GM20431 (cell line): ENCODE measurements around the gene HRH1.
"Not testable (repeated sequence)": the region's sequence is repeated elsewhere in the genome, so short reads cannot be mapped to it uniquely, and the experiment has no call there.

Source experiments
- in situ Hi-C: fragments of 300-500 bp; cut with MseI, MboI; formaldehyde crosslinking; loops from one replicate; pipeline ENCODE4 v1.15.0; 2020; ENCODE audit warnings: low sequenced_read_pairs; ENCODE audit not compliant: unreplicated experiment

The HRH1 gene

DNA sequence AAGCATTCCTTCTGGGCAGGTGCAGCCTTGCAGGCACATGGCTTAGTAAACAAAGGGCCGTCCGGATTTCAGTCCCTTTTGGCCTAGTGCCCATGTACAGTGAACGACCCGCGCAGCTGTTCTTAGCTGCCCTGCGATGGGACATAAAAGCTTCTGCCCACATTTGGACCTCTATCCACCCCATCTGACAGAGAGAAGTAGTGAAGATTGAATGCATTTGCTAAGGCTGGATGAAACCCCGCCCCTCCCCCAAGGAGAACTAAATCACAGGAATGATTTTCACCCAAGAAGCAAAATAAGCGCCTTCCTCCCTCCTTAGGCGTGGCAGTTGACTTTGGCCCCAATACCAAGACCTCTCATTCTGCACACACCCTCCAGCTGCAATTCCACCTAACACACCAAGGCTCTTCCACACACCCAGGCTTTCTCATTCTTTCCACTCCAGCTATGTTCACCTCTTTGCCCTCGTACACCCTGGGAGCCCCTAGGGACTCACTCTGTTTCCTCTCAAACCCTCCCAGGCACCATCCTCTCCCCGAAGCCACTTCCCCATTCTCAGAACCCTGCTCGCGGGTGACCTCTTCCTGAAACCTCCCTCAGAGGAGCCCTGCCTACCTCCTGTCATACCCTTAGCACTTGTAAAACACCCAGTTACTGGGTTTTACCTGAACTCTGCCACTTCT, 14.1 kb upstream of the HRH1 start:
- in situ Hi-C loops: no loop called here

DNA sequence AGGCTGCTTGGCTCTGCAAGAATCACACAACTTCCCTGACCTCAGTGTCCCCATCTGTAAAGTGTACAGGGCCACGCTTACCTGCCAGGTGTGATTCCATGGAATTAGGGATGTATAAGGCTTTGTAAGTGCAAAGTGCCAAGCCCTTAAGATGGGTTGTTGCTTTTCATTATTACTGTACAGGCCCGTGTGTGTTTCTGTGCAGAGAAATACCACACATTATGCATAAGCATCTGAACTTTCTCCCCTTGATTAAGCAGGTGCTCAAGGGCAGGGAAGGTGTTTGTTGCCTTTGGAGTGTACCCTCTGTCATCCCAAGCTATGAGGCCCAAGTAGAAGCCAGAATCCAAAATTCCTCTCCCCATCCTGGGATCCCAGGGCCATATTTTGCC, 13.6 kb upstream of the HRH1 start:
- in situ Hi-C loops: no loop called here

DNA sequence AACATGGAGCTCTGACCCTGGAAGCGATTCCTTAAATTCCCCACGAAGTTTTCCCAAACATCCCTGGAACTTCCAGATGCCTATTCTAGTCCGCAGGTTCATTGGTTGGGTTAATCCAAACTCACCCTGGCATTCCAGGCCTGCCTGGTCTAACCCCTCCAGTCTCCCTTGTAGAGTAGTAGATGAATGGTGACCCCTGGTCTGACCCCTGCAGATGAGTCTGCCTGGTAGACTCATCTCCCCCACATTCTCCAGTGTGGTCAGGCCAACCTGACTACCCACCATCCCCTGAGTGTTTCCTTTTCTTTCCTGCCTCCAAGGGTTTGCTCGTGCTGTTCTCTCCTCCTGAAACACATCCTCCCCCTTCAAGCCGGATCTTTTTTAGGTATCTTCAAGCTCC, 10.8 kb upstream of the HRH1 start:
- in situ Hi-C loops: no loop called here

DNA sequence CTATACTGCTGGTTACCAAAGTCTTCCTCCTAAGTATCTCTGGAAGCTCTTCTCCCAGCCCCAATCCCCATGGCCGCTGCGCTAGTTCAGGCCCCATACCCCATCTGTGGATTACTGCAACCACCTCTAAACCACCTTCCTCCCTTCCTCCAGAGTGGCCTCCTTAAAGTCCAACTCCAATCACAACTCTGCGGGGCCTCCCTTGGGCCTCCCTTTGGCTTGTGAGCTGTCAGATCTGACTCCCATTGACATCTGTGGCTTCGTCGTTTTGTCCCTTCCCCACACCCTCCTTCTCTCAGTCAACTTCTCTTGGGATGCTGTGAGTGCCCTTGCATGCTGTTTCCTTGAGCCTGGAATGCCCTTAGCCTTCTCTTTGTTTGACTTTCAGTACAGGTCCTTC, 9.3 kb upstream of the HRH1 start:
- in situ Hi-C loops: no loop called here

DNA sequence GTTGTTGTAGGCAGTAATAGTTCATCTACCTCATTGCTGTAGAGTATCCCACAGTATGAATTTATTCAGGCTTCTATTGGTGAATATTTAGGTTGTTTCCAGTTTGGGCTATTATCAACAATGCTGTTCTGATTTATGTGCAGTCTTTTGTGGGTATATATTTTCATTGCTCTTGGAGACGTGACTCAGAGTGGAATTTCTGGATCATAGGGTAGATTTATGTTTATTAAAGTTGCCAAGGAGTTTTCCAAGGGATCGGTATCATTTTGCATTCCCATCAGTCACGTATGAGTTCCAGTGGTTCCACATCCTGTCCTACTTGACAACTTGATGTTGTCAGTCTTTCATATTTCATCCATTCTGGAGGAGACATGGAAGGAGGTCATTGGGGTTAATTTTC, 8.4 kb upstream of the HRH1 start:
- in situ Hi-C loops: no loop called here

DNA sequence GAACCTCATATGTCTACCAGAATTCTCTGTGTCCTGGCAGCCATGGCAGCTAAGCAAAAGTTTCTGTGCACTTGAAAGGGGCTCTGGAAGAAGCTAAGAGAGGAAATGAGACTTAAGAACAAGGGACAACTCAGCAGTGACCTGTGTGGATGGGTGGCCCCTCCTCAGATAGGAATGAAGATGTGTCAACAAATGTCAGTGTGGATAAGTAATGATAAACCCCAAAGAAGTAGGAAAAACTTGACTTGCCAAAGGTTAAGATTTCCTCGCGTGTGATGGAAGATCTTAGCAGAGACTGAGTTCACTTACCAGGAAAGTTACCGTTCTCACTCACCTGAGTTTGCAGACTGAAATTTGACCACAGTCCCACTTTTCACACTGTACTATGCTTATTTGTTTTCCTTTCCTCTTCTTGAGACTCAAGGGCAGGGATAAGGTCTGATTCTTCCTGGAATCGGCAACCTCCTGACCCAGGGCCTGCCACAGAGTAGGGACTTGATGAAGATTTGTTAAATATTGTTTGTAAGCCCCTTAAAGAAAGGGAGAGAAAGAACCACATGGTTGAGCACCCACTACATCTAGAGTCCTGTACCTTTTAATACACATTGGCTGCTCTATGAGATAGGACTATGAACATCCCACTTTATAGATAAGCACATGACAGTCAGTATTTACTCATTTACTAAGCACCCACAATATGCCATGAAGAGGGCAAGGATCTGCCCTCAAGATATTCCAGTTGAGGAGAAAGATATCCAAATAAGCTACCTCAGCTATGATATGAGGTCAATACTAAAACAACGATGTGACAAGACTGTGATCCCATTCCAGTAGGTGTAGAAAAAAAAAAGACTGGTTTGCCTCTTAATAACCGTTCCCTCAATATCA, 7.3 kb upstream of the HRH1 start:
- in situ Hi-C loops: no loop called here

DNA sequence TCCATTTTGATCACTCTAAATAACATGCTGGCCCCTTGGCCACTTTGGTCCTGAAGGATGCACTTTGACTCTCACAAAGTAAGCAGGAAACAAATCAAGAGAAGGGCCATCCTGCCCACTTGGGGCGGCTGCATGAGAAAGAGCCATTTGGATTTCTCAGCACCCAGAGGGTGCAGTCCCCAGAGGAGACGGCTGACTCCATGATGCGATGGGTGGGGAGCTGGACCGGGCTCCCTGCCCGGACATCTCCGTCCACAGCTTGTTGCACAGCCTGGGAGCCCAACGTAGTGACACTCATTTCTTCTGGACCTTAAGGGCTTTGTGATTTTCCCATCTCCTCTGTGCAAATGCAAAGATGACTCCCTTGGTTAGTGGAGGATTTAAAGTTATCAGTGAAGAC, 4.0 kb upstream of the HRH1 start:
- in situ Hi-C loops: no loop called here

DNA sequence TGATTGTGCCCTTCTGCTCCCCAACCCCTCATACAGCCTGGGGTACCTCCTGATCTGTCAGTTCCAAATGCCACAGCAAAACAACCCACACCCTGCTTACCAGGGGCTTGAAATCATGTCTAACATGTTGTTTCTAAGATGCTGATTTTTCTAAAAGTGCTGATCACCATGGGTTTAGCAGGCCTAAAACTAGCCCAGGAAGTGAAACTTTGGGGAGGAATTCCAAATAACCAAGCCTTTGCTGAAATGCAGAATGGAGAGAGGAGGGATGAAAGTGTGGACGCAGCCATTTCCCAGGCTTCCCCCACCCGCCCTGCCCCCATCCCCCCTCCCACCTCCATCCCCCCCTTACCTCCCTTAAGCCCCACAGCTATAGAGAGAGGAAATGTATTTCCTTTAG, 2.0 kb upstream of the HRH1 start:
- in situ Hi-C loops: no loop called here

DNA sequence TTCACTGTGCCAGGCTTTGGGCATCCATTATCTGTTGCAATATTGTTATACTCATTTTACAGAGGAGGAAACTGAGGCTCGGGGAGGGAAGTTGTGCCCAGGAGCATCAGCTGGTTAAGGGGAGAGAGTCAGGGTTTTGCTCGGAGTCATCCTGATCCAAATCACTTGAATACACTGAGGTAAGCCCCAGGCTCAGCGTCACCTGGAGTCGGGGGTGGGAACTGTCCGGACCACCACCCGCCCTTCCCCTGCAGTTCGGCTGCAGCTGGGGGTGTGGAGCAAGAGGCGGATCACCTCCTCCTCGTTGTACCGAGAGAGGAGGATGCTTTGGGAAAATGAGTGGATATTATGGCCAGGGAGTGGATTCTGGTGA, 646 bp downstream of the HRH1 start:
- in situ Hi-C loops: no loop called here

DNA sequence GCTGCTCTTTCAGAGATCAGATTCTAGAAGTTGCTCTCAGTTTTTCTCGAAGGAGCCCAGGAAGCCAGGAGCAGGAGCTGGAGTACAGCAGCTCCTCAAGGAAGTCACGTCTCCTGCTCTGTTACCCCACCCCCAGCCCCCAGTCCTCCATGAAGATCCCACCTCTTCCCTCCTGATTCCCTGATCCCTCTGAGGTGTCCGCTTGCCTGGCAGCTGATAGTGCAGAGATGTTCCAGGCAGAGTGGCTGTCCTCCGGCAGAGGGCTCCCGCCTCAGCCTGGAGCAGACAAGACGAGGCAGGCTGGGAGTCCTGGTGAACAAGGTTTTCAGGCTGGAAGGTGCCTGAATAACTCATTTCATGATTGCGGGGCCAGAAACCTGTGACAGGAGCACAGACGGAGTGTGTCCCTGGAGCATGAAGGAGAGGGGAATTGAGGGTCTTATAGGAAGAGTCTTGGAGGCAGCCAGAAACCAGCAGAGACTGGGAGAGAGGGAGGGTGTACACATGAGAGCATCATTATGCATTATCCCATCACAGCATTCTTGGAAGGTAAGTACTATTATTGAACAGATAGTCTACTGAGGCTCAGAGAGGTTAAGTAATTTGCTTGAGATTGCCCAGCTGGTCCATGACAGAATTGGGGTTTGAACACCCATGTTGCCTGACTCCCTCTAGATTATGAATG, 1.2 kb downstream of the HRH1 start:
- in situ Hi-C loops: no loop called here

DNA sequence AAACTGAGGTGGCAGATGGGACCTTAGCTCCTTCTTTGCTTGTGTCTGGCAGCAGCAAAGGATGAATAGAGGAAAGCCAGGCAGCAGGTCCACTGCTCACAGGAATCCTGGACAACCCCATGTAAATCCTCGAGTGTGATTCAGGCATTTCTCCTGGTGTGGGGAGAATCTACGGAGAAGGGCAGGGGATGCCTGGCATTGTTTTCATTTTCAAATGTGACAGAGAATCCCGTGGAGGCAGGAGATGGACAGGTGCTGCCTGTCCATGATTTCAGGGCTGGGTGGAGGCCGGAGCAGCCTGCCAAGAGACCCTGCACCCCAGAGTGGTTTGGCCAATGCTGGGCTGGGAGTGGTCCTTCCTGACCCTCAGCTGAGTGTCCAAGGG, 1.7 kb downstream of the HRH1 start:
- in situ Hi-C loops: no loop called here

DNA sequence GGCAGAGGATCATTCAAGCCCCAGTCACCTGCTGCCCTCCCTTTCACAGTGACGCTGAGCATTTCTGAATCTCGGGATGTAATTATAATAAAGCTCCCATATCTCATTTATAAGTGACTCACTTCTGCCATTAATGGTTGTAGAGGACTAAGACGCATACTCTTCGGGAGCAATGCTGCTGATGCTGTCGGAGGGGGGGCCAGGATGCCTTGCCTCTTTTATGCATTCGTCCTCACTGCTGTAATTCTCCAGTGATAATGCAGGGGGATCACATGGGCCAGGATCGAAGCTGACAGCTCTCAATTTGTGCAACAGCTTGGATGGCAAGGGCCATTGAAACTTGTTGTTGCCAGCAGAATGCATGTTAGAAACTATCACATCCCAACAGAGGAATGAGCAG, 3.1 kb downstream of the HRH1 start:
- in situ Hi-C loops: no loop called here

DNA sequence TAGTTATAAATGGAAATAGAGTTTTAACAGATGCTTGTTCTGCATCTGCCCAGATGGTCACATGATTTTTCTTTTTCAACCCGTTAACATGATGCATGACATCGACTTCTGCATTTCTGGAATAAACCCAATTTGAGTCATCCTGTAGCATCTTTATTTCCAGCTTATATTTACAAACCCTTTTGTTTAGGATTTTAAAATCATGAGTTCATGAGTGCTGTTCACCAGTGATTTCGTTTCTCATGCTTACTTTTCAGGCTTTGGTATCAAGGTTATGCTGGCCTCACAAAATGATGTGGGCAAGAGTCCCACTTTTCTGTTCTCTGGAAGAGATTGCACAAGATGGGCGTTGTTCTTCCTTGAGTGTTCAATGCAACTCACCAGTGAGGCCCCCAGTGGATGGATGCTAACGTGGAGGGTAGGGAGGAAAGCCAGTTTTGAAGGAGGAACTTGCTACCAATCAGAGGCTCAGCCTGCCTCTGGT, 5.2 kb downstream of the HRH1 start:
- in situ Hi-C loops: no loop called here

DNA sequence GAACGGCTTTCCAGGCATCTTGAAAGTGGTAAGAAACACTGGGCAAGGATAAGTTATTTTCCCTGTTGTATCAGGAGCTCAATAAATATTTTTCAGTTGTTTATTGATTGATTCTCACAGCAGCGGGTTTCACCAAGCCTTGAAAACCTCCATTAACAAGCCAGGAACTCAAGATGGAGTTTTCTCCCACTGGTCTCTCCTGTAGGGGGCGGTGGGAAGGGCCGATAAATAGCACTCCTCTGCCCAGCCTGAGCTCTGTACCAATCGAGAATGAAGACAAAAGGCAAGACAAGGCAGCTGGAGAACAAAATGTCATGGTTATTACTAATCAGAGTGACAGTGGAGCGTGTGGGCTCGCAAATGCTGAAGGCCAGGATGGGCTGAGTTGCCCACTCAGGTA, 7.4 kb downstream of the HRH1 start:
- in situ Hi-C loops: no loop called here

DNA sequence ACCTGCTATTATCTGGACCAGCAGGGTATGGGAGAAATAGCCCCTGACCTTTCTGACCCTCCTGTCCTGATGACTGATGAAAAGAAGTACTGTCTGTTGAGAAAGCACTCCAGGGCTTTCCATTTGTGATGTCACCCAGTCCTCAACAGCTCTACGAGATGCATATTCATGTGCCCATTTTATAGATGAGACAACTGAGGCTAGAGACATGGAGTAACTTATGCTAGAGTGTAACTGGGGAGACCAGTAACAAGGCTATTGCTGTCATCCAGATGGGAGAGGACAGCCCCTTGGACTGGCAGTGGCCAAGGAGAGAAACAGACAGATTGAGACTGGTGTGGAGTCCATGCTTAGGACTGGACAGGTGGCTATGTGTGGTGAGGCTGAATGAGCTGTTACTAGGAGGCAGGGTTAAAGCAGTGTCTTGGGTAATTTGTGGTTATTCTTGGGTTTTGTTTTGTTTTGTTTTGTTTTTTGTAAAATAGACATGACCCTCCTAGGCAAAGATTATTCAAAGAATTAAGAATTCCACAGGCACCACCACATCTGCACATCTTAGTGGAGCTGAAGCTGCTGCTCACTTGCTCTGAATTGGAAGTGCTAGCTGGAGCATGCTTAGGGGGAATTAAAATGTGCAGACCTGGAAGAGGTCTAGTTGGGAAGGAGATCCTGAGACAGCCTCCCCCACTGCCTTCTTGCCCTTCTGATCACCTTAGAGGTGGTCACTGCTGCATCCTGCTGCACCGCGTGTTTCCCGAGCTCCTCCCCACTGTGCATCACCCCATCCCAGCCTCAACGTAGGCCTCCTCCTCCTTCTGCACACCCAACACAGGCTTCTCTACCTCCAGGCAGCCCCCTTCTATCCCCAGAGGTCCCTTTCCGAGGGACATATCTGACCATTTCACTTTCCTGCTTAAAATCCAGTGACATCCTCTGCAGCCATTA, 8.4 kb downstream of the HRH1 start:
- in situ Hi-C loops: no loop called here

DNA sequence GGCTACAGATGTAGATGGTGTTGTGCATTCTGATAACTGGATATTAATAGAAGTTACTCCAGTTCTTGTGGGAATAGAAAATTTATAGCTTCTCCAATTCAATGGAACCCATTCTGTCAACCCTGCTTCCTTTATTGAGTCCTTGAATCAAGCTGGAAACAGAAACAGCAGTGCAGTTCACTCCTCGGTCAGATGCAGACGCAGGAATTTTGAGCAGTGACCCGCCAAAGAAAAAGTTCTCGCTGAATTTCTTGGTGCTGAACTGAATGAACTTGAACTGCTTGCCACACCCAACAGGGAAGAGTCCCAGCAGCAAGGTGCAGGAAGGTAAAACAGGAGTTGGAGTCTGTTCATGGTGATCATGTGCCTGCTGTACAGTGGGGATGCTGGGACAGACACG, 10.3 kb downstream of the HRH1 start:
- in situ Hi-C loops: no loop called here

DNA sequence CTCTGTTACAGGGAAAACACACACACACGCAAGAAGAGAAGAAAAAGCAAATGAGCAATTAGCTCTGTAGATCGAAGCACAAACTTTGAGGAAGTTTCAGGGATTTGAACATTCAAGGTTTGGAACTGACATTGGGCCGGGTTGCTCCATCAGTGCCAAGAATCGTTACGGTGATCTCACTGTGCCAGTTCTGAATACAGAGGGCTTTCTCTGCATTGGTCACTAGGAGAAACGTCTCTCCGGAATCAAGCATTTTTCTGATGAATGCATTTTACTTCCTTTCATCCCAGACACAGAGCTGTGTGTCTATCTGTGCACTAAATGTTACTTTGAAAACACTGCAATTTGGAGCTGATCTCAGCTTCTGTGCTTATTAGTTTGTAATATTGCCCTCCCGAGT, 11.2 kb downstream of the HRH1 start:
- in situ Hi-C loops: no loop called here

DNA sequence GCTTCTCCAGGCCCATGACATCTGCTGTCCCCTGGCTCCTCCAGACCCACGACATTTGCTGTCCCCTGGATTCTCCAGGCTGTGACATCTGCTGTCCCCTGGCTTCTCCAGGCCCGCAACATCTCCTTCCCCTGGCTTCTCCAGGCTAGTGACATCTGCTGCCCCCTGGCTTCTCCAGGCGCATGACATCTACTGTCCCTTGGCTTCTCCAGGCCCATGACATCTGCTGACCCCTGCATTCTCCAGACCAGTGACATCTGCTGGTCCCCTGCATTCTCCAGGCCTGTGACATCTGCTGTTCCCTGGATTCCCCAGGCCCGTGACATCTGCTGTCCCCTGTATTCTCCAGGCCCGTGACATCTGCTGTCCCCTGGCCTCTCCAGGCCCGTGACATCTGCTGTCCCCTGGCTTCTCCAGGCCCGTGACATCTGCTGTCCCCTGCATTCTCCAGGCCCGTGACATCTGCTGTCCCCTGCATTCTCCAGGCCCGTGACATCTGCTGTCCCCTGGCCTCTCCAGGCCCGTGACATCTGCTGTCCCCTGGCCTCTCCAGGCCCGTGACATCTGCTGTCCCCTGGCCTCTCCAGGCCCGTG, 12.6 kb downstream of the HRH1 start:
- in situ Hi-C loops: not testable (repeated sequence)

DNA sequence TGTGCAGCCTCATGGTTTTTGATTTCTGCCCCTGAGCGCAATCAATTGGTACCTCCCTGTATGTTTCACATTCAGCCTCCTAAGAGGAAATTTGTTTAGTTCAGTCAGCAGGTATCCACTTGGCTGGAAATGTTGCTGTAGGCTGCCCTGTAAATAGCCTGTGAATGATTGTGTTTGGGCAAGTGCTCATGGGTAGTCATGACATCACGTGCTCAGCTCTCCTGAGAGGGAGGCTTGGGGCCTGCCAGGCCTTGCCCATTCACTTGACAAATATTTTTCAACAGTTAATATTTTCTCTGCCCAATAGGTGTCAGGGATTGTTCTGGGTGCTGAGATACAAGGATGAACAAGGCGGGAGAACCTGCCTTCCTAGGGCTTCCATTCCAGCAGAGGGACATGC, 13.3 kb downstream of the HRH1 start:
- in situ Hi-C loops: no loop called here

DNA sequence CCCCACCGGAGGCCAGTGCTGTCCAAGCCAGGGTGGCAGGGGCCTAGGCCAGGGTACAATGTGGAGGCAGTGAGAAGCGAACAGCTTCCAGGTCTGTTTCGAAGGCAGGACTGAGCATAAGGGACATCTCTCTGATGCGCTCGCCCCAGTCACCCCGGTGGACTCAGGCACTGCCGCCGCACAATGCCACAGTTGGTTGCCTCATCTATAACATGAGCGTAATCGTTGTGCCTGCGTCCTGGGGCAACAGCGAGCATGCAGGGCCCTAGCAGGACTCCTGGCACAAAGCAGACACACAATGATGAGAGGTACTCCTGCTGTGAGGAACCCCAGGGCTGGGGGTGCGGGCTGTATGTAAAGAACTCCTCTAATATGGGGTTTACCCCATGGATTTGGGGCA, 14.1 kb downstream of the HRH1 start:
- in situ Hi-C loops: no loop called here
